ENCODE data around the gene CYP3A7.
"Not testable (repeated sequence)": the region's sequence is repeated elsewhere in the genome, so short reads cannot be mapped to it uniquely, and the experiment has no call there.

GRCh38 chr7:99773395-99773794 lies 38.4 kb upstream of the CYP3A7 start:
- not testable (repeated sequence) for TF ChIP-seq FOS (IDR thresholded peaks at IDR 0.05; ENCODE audit: extremely low read depth, insufficient read length); RAD51 (IDR thresholded peaks at IDR 0.05; ENCODE audit: borderline replicate concordance, low read depth); EP300 (IDR thresholded peaks at IDR 0.05; ENCODE audit: low read length)
